ENCODE results near the gene C10orf95. TPM values are rescaled to one million over a fixed set of nuclear protein-coding genes. Genes with fewer than 3 reads are reported as not detected.

Gene C10orf95
- total RNA-seq, 4 donors from 2014 or later = 0.85 to 2.8 TPM; not detected in 2

DNA sequence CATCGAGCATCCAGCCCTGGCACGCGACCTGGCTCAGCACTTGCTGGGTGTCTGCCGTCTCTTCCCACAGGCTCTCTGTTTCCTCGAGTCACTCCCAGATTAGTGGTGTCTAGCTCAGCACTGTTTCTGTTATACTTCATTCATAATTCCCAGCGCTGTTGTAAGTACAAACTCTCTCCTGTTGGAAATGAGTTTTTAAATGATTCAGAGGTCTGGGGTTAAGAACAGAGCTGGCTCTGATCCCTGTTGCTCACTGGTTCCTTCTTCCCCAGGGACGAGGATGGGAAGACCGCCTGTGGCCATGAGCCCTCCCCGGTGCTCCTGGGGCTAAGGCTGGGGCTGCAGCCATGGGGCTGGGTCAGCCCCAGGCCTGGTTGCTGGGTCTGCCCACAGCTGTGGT is 17.3 kb upstream of the C10orf95 start:
- Histone ChIP-seq H3K9me3 (no peaks in the 10 kb centered on the region), H3K27ac (no peak overlapping the region), H3K4me3 (no peak overlapping the region), H3K4me1 (no peaks in the 10 kb centered on the region), H3K27me3 (no peaks in the 10 kb centered on the region), H3K36me3 (peaks cover 0 to 2% (median 0%) of the 10 kb centered on the region in 3 donors)
- TF ChIP-seq, protein P1, sequence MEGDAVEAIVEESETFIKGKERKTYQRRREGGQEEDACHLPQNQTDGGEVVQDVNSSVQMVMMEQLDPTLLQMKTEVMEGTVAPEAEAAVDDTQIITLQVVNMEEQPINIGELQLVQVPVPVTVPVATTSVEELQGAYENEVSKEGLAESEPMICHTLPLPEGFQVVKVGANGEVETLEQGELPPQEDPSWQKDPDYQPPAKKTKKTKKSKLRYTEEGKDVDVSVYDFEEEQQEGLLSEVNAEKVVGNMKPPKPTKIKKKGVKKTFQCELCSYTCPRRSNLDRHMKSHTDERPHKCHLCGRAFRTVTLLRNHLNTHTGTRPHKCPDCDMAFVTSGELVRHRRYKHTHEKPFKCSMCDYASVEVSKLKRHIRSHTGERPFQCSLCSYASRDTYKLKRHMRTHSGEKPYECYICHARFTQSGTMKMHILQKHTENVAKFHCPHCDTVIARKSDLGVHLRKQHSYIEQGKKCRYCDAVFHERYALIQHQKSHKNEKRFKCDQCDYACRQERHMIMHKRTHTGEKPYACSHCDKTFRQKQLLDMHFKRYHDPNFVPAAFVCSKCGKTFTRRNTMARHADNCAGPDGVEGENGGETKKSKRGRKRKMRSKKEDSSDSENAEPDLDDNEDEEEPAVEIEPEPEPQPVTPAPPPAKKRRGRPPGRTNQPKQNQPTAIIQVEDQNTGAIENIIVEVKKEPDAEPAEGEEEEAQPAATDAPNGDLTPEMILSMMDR (IDR thresholded peaks at IDR 0.05) = no peak
- no peak for TF ChIP-seq POLR2A (IDR thresholded peaks at IDR 0.05)
- no peak for DNase-seq

DNA sequence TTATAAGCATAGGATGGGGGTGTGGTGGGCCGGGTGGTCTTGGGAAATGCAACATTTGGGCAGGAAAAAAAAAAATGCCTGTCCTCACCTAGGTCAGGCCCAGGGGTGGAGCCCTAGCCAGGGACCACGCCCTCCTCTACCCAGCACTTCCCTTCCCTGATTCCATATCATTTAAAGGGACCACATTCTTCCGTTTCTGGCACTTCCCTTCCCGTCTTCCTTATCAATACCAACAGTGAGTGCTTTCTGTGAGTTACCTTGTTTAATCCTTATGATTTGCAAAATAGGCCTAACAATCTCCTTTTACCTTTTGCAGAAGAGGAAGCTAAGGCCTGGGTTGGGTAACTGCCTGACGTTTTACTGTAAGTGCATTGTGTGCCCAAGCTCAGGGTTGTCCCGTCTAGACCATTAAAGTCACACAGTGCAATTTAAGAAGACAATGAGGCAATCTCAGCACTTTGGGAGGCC is 16.7 kb upstream of the C10orf95 start:
- no peaks in the 10 kb centered on the region for H3K4me1 ChIP-seq
- peak overlapping the region in 1 of 4 donors; percentile 22 for H3K27ac ChIP-seq
- H3K36me3 ChIP-seq = no peaks in the 10 kb centered on the region
- peak in 2 of 3 donors; percentile 67 to 68 for DNase-seq
- no peak for TF ChIP-seq POLR2A (IDR thresholded peaks at IDR 0.05)
- TF ChIP-seq, protein P1 (IDR thresholded peaks at IDR 0.05) = no peak
- peak overlapping the region in 2 of 4 donors; percentile 18 to 24 for H3K4me3 ChIP-seq
- no peaks in the 10 kb centered on the region for H3K9me3 ChIP-seq
- H3K27me3 ChIP-seq = no peaks in the 10 kb centered on the region

DNA sequence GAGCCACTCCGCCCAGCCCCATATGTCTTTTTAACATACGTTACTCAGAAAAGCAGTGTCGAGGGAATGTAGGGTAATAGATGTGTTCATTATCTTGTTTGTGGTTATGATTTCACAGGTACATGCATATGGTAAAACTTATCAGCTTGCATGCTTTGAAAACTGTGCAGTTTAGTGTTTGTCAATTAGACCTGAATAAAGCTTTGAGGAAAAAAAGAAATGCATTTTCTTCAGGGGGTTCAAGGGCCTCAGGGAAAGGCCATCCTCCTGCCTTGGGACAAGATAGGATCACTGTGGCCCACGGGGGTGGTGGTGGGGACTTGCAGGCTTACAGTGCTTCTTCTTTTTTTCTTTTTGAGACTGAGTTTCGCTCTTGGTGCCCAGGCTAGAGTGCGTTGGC is 16.0 kb upstream of the C10orf95 start:
- H3K27ac ChIP-seq = no peak overlapping the region
- no peaks in the 10 kb centered on the region for H3K9me3 ChIP-seq
- peak overlapping the region in 1 of 4 donors; percentile 24 for H3K4me3 ChIP-seq
- H3K36me3 ChIP-seq = no peaks in the 10 kb centered on the region
- no peaks in the 10 kb centered on the region for H3K27me3 ChIP-seq
- TF ChIP-seq, protein P1 (IDR thresholded peaks at IDR 0.05) = no peak
- no peak for TF ChIP-seq POLR2A (IDR thresholded peaks at IDR 0.05)
- peaks cover 0 to 6% (median 0%) of the 10 kb centered on the region in 4 donors for H3K4me1 ChIP-seq
- no peak for DNase-seq

DNA sequence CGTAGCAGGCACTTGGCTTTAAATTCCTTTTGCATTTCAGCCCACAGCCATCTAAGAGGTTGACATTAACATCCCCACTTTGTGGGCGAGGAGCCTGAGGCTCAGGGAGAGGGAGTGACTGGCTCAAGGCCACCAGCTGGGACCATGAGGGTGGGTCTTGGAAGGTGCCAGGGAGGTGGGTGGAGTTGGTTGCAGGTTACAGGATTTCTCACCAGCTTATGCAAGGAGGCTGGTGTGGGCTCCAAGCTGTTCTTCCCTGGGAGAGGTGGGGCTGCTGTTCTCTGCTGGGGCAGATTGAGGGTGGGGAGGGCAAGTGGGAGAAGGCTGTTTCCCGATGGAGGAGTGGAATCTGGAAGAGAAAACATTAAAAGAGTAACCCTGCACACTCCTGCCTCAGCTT is 14.1 kb upstream of the C10orf95 start:
- H3K27ac ChIP-seq = no peak overlapping the region
- TF ChIP-seq, protein P1 (IDR thresholded peaks at IDR 0.05) = no peak
- TF ChIP-seq POLR2A (IDR thresholded peaks at IDR 0.05) = no peak
- no peaks in the 10 kb centered on the region for H3K9me3 ChIP-seq
- no peak overlapping the region for H3K4me3 ChIP-seq
- H3K36me3 ChIP-seq = no peaks in the 10 kb centered on the region
- H3K4me1 ChIP-seq = peaks cover 0 to 16% (median 2%) of the 10 kb centered on the region in 4 donors
- no peaks in the 10 kb centered on the region for H3K27me3 ChIP-seq
- no peak for DNase-seq

DNA sequence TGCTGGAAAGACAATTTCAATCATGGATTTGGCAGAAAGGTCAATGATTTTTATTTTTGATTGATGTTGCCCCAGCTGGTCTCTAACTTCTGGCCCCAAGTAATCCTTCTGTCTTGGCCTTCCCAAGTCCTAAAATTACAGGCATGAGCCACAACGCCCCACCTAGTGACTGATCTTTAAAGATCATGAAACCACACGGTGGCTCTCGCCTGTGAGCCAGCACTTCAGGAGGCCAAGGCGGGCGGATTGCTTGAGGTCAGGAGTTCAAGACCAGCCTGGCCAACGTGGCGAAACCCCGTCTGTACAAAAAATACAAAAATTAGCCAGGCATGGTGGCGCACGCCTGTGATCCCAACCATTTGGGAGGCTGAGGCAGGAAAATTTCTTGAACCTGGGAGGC is 12.6 kb upstream of the C10orf95 start:
- no peaks in the 10 kb centered on the region for H3K36me3 ChIP-seq
- DNase-seq = no peak
- peaks cover 0 to 16% (median 2%) of the 10 kb centered on the region in 4 donors for H3K4me1 ChIP-seq
- no peaks in the 10 kb centered on the region for H3K9me3 ChIP-seq
- H3K27me3 ChIP-seq = no peaks in the 10 kb centered on the region
- no peak for TF ChIP-seq POLR2A (IDR thresholded peaks at IDR 0.05)
- TF ChIP-seq, protein P1 (IDR thresholded peaks at IDR 0.05) = no peak
- no peak overlapping the region for H3K27ac ChIP-seq
- H3K4me3 ChIP-seq = no peak overlapping the region
